GM12874 (cell line): ENCODE results near the gene OR2H1.

Source experiments
- CTCF ChIP-seq: IDR thresholded peaks from 2 replicates; pipeline ENCODE4 v1.5.1; 2011; ENCODE audit warnings: low read depth, mild to moderate bottlenecking, control low read depth, low read length, moderate library complexity; ENCODE audit not compliant: insufficient read depth

The OR2H1 gene

GRCh38 chr6:29456971-29457370 is at the start of gene OR2H1, which contains the start of gene OR11A1:
TSS of gene OR2H1 (plus strand) at chr6:29457155. CDS start at chr6:29461770, 4,615 bp downstream.
TSS of gene OR11A1 (minus strand) at chr6:29457071. CDS start at chr6:29427641, 29,430 bp downstream.
- no peak for TF ChIP-seq CTCF

- no peak for TF ChIP-seq CTCF
These were observed 42.4 kb upstream of the OR2H1 start, which contains the start of gene OR12D1 for GRCh38 chr6:29414588-29414987. TSS of gene OR12D1 (plus strand) at chr6:29414928.

- no peak for TF ChIP-seq CTCF
These were observed 37.4 kb upstream of the OR2H1 start for GRCh38 chr6:29419516-29419915.

GRCh38 chr6:29424168-29424567 is 32.8 kb upstream of the OR2H1 start:
- TF ChIP-seq CTCF, result no peak

- no peak for TF ChIP-seq CTCF
These were observed 32.4 kb upstream of the OR2H1 start for GRCh38 chr6:29424575-29424974.

- no peak for TF ChIP-seq CTCF
These were observed 31.9 kb upstream of the OR2H1 start for GRCh38 chr6:29425075-29425474.

- TF ChIP-seq CTCF, result no peak
These were observed 30.3 kb upstream of the OR2H1 start for GRCh38 chr6:29426654-29427053.

- TF ChIP-seq CTCF, result no peak
These were observed 17.9 kb upstream of the OR2H1 start, which contains the start of gene OR10C1 for GRCh38 chr6:29439006-29439405. TSS of gene OR10C1 (plus strand) at chr6:29439306. CDS start at chr6:29440016, 710 bp downstream.
